ENCODE data around the gene FHOD3. TPM values are rescaled to one million over a fixed set of nuclear protein-coding genes. Genes with fewer than 3 reads are reported as not detected.
A peak's percentile ranks its signal among the peaks of the same experiment; 100 is the strongest.

The FHOD3 gene
- total and polyA plus RNA-seq, 2 experiments from 2014 or later = 2.7 to 8.7 TPM

DNA sequence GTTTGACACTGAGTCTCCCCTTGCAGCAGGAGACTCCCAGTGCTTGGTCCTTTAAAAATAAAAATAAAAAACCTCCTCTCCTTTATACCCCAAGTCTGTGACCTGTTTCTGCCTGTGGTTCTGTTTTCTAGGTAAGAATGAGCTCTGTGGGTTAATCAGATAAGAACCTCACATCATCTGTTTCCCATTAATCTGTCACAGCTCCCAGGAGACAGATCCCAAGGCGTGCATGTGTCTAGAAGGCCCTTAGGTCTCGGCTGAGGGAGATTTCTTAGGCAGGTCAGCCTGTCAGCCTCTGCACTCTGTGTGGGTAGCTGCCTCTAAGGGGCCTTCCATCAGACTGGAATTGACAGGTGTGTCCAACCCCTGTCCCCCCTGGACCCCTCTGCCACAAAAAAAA, 80.7 kb downstream of the FHOD3 start (continued):
- TF ChIP-seq ZNF462 (CRISPR knock-in tag; IDR thresholded peaks at IDR 0.05) (no peak), ZNF114 (CRISPR knock-in tag; IDR thresholded peaks at IDR 0.05) (no peak), EZH2phosphoT487 (IDR thresholded peaks at IDR 0.05; ENCODE audit: unreplicated experiment) (no peak)

- no peaks in the 10 kb centered on the region for H3K79me2 ChIP-seq (replicated peaks; ENCODE audit: insufficient read depth)
- Mint-ChIP-seq H3K27ac (peak overlapping the region; percentile 58; the same call in 1 of the 2 replicates), H3K27me3 (ENCODE audit: insufficient read depth, low read depth, poor library complexity) (no peaks in the 10 kb centered on the region), H3K9me3 (no peaks in the 10 kb centered on the region), H3K4me1 (0 out of 3 replicates have a peak, but pooled peaks cover 2% of the 10 kb centered on the region), H3K4me3 (no peak overlapping the region), H3K36me3 (ENCODE audit: low read depth) (no peaks in the 10 kb centered on the region)
- no peak overlapping the region for H2AFZ ChIP-seq
- H3K36me3 ChIP-seq (ENCODE audit: insufficient read depth) = no peaks in the 10 kb centered on the region
- no peak for DNase-seq (ENCODE audit: low spot score)
- no peaks in the 10 kb centered on the region for H4K20me1 ChIP-seq (replicated peaks; ENCODE audit: insufficient read depth)
- no peak for TF ChIP-seq CREB1 (CRISPR knock-in tag; IDR thresholded peaks at IDR 0.05; ENCODE audit: low read depth)
- TF ChIP-seq EZH2 (IDR thresholded peaks at IDR 0.05; ENCODE audit: low read depth, unreplicated experiment) = no peak
- H3K9me2 ChIP-seq (ENCODE audit: insufficient read depth) = no peaks in the 10 kb centered on the region
- no peaks in the 10 kb centered on the region for H3K27me3 ChIP-seq (ENCODE audit: insufficient read depth)
- H3F3A ChIP-seq (replicated peaks; ENCODE audit: low read depth) = no peaks in the 10 kb centered on the region
- no peak overlapping the region for H3K4me3 ChIP-seq
- no peak overlapping the region for H3K27ac ChIP-seq (ENCODE audit: low read depth)
- no peak overlapping the region for H3K4me2 ChIP-seq
- no peaks in the 10 kb centered on the region for H3K4me1 ChIP-seq (ENCODE audit: insufficient read depth)
- no peak for ATAC-seq
Measured at GRCh38 chr18:36379435-36379984, 82.0 kb downstream of the FHOD3 start.
